Prostate gland (tissue), 2 donors: ENCODE data around the gene KCNIP3. TPM values are rescaled to one million over a fixed set of nuclear protein-coding genes. Genes with fewer than 3 reads are reported as not detected.

Experiments used
- DNase-seq: peaks from one replicate; pipeline ENCODE4 v3.0.0-alpha.2; 2019; ENCODE audit warnings: low spot score
- H3K27ac ChIP-seq, 2 donors: fragments of 200-600 bp; sonication (generic); 2 replicates each; pipeline ENCODE4 v1.5.1; 2017 to 2019
- H3K27me3 ChIP-seq: fragments of 200-600 bp; sonication (generic); replicated peaks from 2 replicates; pipeline ENCODE4 v1.5.1; 2019; ENCODE audit not compliant: insufficient read depth
- H3K36me3 ChIP-seq, 2 donors: fragments of 200-600 bp; sonication (generic); 1 replicate in 1 of 2; 2 replicates in 1 of 2; pipeline versions ENCODE4 v1.5.1 to v1.8.1; 2017 to 2019
- H3K4me1 ChIP-seq: fragments of 200-600 bp; sonication (generic); replicated peaks from 2 replicates; pipeline ENCODE4 v1.5.1; 2019
- H3K4me3 ChIP-seq, 2 donors: fragments of 200-600 bp; sonication (generic); 2 replicates each; pipeline ENCODE4 v1.5.1; 2017 to 2019
- H3K9me3 ChIP-seq: fragments of 200-600 bp; sonication (generic); 2 replicates; pipeline ENCODE4 v1.5.1; 2017
- POLR2A ChIP-seq: fragments of 450-650 bp; IDR thresholded peaks from one replicate; pipeline ENCODE4 v1.6.1; 2016; ENCODE audit warnings: antibody characterized with exemption, mild to moderate bottlenecking
- POLR2AphosphoS5 ChIP-seq: sonication (generic); formaldehyde crosslinking; IDR thresholded peaks from one replicate; pipeline ENCODE4 v1.6.1; 2017; ENCODE audit warnings: antibody characterized with exemption
- WGBS: methylation state at CpG from one replicate; pipeline ENCODE4 v1.1.5; 2018; 5-methylcytosine and 5-hydroxymethylcytosine counted together
- intact Hi-C: fragments of 100-400 bp; cut with DNase I; formaldehyde crosslinking; loops from one replicate; pipeline ENCODE4 v1.14.2; 2022
- total RNA-seq, 2 donors: library from RNA; depleted of rRNA; stranded (reverse); fragments of >200 nt; gene quantifications; one replicate each; pipeline ENCODE4 v1.1.0, GENCODE V29; 2016
- TF ChIP-seq, protein P1 (sequence below), 4 experiments: fragments of 200-600 bp in 2 of 4; fragments of 450-650 bp in 2 of 4; sonication (generic) in 2 of 4; IDR thresholded peaks; 1 replicate in 3 of 4; 2 replicates in 1 of 4; pipeline ENCODE4 v1.5.1; 2016 to 2019; ENCODE audit warnings: antibody characterized with exemption in 4 of 4, mild to moderate bottlenecking in 2 of 4, moderate library complexity in 2 of 4

The KCNIP3 gene
- total RNA-seq, 2 donors from 2014 or later = 5.1 to 63.8 TPM

DNA sequence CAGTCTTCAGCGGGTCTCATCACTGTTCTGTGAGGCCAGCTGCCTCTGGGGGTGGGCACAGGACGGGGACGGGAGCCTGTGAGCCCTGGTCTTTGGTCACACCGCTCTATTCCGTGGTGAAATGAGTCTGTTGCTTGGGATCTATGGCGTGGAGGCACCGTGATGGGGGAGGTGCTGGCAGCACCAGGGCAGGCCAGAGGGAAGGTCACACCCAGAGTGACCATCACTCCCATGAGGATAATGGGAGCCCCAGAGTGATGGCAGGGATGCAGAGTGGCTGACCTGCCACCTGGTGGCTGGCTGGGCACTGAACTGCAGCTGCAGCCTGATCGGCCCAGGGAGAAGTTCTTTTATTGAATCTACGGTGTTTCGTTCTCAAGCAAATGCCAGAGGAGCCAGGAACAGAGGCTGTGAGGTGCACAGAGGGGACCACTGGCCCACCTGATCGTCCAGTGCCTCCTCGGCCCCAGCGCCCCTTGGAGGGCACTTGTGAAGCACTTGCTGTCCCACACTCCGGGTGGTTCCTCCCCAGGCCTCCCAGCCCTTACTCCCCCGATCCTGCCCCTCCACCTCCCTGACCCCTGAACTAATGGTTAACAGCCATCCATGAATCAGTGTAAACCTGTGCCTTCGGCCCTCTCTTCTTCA is 17.9 kb downstream of the KCNIP3 start:
- 63% methylated on average over 16 of the region's 16 CpGs for WGBS
- TF ChIP-seq, protein P1, sequence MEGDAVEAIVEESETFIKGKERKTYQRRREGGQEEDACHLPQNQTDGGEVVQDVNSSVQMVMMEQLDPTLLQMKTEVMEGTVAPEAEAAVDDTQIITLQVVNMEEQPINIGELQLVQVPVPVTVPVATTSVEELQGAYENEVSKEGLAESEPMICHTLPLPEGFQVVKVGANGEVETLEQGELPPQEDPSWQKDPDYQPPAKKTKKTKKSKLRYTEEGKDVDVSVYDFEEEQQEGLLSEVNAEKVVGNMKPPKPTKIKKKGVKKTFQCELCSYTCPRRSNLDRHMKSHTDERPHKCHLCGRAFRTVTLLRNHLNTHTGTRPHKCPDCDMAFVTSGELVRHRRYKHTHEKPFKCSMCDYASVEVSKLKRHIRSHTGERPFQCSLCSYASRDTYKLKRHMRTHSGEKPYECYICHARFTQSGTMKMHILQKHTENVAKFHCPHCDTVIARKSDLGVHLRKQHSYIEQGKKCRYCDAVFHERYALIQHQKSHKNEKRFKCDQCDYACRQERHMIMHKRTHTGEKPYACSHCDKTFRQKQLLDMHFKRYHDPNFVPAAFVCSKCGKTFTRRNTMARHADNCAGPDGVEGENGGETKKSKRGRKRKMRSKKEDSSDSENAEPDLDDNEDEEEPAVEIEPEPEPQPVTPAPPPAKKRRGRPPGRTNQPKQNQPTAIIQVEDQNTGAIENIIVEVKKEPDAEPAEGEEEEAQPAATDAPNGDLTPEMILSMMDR (IDR thresholded peaks at IDR 0.05) = peak; percentile 73 to 88 (median 82)
- no peak for TF ChIP-seq POLR2A
- TF ChIP-seq POLR2AphosphoS5 = peak; percentile 17
- Histone ChIP-seq H3K4me1 (no peaks in the 10 kb centered on the region), H3K9me3 (no peaks in the 10 kb centered on the region), H3K36me3 (no peaks in the 10 kb centered on the region), H3K27ac (no peak overlapping the region), H3K27me3 (no peaks in the 10 kb centered on the region), H3K4me3 (no peak overlapping the region)
- intact Hi-C loops = loop anchor here (10.0 kb wide), 1 partner anchor 120 kb away; no protein-coding TSS in a partner anchor
- DNase-seq = peak; percentile 59

DNA sequence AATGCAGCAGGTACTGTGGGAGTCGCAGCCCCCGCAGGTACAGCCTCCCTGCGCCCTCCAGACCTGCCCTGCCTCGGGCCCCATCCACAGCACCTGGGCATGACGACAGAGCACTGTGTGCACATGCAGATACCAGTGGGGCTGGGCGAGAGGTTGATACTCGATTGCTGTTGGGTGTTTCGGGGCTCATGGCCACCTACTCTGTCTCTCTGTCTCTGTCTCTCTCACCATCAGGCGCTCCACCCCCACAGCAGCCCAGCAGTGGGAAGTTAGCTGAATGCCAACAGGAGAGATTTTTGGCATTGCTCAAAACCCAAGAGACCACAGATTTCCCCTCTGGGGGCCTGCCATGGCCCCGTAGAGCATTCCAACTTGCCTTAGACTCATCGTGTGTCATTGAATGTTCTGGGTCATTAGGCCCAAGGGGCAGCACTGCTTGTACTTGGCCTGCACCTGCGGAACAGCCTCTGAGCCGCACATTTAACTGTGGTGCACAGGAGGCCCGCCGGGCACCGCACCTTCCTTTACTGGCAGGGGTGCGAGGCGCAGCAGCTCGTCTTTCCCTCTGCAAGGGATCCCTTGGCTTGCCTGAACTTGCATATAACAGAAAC is 18.8 kb downstream of the KCNIP3 start:
- no peak overlapping the region for H3K4me3 ChIP-seq
- H3K27ac ChIP-seq = no peak overlapping the region
- no peaks in the 10 kb centered on the region for H3K36me3 ChIP-seq
- intact Hi-C loops = loop anchor here (10.0 kb wide), 1 partner anchor 121 kb away; no protein-coding TSS in a partner anchor
- WGBS = 69% methylated on average over 19 of the region's 19 CpGs
- TF ChIP-seq, protein P1 (IDR thresholded peaks at IDR 0.05) = no peak
- TF ChIP-seq POLR2AphosphoS5 (no peak), POLR2A (no peak)
- H3K4me1 ChIP-seq = no peaks in the 10 kb centered on the region
- no peak for DNase-seq
- H3K27me3 ChIP-seq = no peaks in the 10 kb centered on the region
- H3K9me3 ChIP-seq = no peaks in the 10 kb centered on the region

DNA sequence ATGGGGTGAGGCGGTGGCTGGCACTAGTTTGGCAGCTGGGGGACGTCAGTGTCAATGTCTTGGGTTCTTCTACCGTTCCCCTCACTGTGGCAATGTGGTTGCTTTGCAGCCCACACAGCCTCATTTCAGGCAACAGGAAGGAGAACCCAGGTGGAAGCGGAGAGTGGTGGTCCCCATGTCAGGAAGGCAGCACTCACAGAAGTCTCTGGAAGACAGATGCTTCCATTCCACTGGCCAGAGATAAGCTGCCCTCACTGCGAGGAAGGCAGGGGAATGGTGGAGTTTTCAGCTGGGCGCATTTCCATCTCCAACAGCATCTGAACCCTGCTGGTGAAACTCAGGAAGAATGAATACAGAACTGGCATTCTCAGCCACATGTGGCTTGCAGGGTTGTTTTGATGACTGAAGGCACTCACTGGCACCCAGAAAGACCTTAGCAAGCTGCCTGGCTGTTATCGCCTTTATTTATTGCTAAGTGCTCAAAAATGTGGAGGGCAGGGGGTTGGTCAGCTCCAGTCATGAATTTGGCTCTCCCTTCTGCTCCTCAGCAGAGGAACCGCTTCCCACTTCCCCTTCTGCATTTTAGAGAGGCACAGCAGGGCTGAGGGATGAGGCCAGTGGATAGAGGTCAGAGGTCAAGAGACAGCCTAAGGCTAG is 19.4 kb downstream of the KCNIP3 start:
- TF ChIP-seq POLR2AphosphoS5 (no peak), POLR2A (no peak)
- TF ChIP-seq, protein P1 (IDR thresholded peaks at IDR 0.05) = no peak
- H3K4me1 ChIP-seq = no peaks in the 10 kb centered on the region
- 69% methylated on average over 8 of the region's 8 CpGs for WGBS
- no peaks in the 10 kb centered on the region for H3K36me3 ChIP-seq
- no peak overlapping the region for H3K4me3 ChIP-seq
- no peak for DNase-seq
- H3K27me3 ChIP-seq = no peaks in the 10 kb centered on the region
- no peak overlapping the region for H3K27ac ChIP-seq
- intact Hi-C loops = loop anchor here (10.0 kb wide), 1 partner anchor 122 kb away; no protein-coding TSS in a partner anchor
- H3K9me3 ChIP-seq = no peaks in the 10 kb centered on the region

DNA sequence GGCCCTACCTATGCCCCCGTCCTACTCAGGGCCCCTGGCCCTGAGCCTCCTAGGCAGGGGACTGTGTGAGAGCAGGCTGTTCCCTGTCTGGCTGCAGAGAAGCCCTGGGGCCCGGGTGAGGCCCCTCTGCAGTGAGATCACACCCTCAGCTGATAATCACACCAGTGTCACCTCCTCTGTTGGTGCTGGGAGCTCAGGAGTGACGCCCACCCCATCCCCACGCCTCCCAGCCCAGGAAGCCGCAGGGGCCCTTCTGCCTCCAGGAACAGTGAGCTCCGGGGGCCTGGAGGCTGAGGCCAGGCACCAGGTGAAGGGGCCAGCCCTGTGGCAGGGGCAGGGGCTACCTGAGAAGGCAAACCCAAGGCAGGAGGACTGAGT is 20.0 kb downstream of the KCNIP3 start:
- intact Hi-C loops = loop anchor here (10.0 kb wide), 1 partner anchor 122 kb away; no protein-coding TSS in a partner anchor
- TF ChIP-seq POLR2A (no peak), POLR2AphosphoS5 (no peak)
- TF ChIP-seq, protein P1 (IDR thresholded peaks at IDR 0.05) = no peak
- H3K4me1 ChIP-seq = no peaks in the 10 kb centered on the region
- H3K27ac ChIP-seq = no peak overlapping the region
- H3K27me3 ChIP-seq = no peaks in the 10 kb centered on the region
- no peaks in the 10 kb centered on the region for H3K36me3 ChIP-seq
- H3K9me3 ChIP-seq = no peaks in the 10 kb centered on the region
- WGBS = 88% methylated on average over 6 of the region's 6 CpGs
- no peak for DNase-seq
- no peak overlapping the region for H3K4me3 ChIP-seq
